BE2C (cell line): ENCODE results near the gene NT5C1A.
A peak's percentile ranks its signal among the peaks of the same experiment; 100 is the strongest.

Experiments
- DNase-seq: peaks from one replicate; pipeline ENCODE4 v3.0.0-alpha.2; 2020
- H3K27me3 ChIP-seq: fragments of 250-450 bp; sonication (Bioruptor Pico); 2 replicates; pipeline ENCODE4 v1.5.1; 2020; ENCODE audit warnings: mild to moderate bottlenecking
- H3K36me3 ChIP-seq: fragments of 250-450 bp; sonication (Bioruptor Pico); 2 replicates; pipeline ENCODE4 v1.5.1; 2020; ENCODE audit warnings: mild to moderate bottlenecking
- H3K4me1 ChIP-seq: fragments of 250-450 bp; sonication (Bioruptor Pico); 2 replicates; pipeline ENCODE4 v1.5.1; 2020
- H3K4me3 ChIP-seq: 2 replicates; pipeline ENCODE4 v1.5.1; 2011; ENCODE audit warnings: low read depth, low read length
- H3K9me3 ChIP-seq: fragments of 250-450 bp; sonication (Bioruptor Pico); 2 replicates; pipeline ENCODE4 v1.5.1; 2020
- CTCF ChIP-seq: IDR thresholded peaks from 2 replicates; pipeline ENCODE4 v1.5.1; 2012; ENCODE audit warnings: mild to moderate bottlenecking, low read depth, low read length

NT5C1A gene

GRCh38 chr1:39673215-39673614 lies 1.3 kb upstream of the NT5C1A start:
- no peaks in the 10 kb centered on the region for H3K9me3 ChIP-seq
- no peaks in the 10 kb centered on the region for H3K4me1 ChIP-seq
- H3K27me3 ChIP-seq: no peaks in the 10 kb centered on the region
- H3K4me3 ChIP-seq: no peak overlapping the region
- no peak for TF ChIP-seq CTCF
- H3K36me3 ChIP-seq: no peaks in the 10 kb centered on the region
- DNase-seq: no peak

- Histone ChIP-seq H3K27me3 (no peaks in the 10 kb centered on the region), H3K4me1 (no peaks in the 10 kb centered on the region)
Observed at GRCh38 chr1:39672551-39672947, 642 bp upstream of the NT5C1A start.

GRCh38 chr1:39671433-39671792 lies 494 bp downstream of the NT5C1A start:
- peak; percentile 65 for DNase-seq
- Histone ChIP-seq H3K4me3 (peak overlapping the region; percentile 72), H3K4me1 (no peaks in the 10 kb centered on the region), H3K27me3 (no peaks in the 10 kb centered on the region), H3K36me3 (no peaks in the 10 kb centered on the region), H3K9me3 (no peaks in the 10 kb centered on the region)
- TF ChIP-seq CTCF: no peak

More at GRCh38 chr1:39672551-39672947, 642 bp upstream of the NT5C1A start:
- DNase-seq: peak; percentile 39
- peak; percentile 48 for TF ChIP-seq CTCF
- H3K4me3 ChIP-seq: peak overlapping the region; percentile 72
- H3K9me3 ChIP-seq: no peaks in the 10 kb centered on the region
- H3K36me3 ChIP-seq: no peaks in the 10 kb centered on the region

GRCh38 chr1:39670689-39671088 lies 1.2 kb downstream of the NT5C1A start:
- Histone ChIP-seq H3K4me3 (peak overlapping the region; percentile 72), H3K36me3 (no peaks in the 10 kb centered on the region), H3K27me3 (no peaks in the 10 kb centered on the region), H3K4me1 (no peaks in the 10 kb centered on the region), H3K9me3 (no peaks in the 10 kb centered on the region)
- no peak for TF ChIP-seq CTCF
- DNase-seq: no peak

GRCh38 chr1:39668894-39669293 lies 3.0 kb downstream of the NT5C1A start:
- H3K4me1 ChIP-seq: no peaks in the 10 kb centered on the region
- no peak overlapping the region for H3K4me3 ChIP-seq
- DNase-seq: no peak
- H3K9me3 ChIP-seq: no peaks in the 10 kb centered on the region
- TF ChIP-seq CTCF: no peak
- no peaks in the 10 kb centered on the region for H3K36me3 ChIP-seq
- H3K27me3 ChIP-seq: no peaks in the 10 kb centered on the region

GRCh38 chr1:39668111-39668510 lies 3.8 kb downstream of the NT5C1A start:
- Histone ChIP-seq H3K27me3 (no peaks in the 10 kb centered on the region), H3K9me3 (no peaks in the 10 kb centered on the region), H3K4me3 (no peak overlapping the region), H3K36me3 (no peaks in the 10 kb centered on the region), H3K4me1 (peaks cover 3% of the 10 kb centered on the region; the same call in 1 of the 2 replicates)
- no peak for TF ChIP-seq CTCF
- DNase-seq: no peak
